GM18502 (cell line): Measurements from ENCODE around the gene BMP8A.

ENCODE experiments used
- ATAC-seq: cut with Tn5 transposase; IDR thresholded peaks from one replicate; pipeline ENCODE4 v1.9.1; 2021; ENCODE audit warnings: mild to moderate bottlenecking; ENCODE audit not compliant: unreplicated experiment, poor library complexity

Gene BMP8A

DNA sequence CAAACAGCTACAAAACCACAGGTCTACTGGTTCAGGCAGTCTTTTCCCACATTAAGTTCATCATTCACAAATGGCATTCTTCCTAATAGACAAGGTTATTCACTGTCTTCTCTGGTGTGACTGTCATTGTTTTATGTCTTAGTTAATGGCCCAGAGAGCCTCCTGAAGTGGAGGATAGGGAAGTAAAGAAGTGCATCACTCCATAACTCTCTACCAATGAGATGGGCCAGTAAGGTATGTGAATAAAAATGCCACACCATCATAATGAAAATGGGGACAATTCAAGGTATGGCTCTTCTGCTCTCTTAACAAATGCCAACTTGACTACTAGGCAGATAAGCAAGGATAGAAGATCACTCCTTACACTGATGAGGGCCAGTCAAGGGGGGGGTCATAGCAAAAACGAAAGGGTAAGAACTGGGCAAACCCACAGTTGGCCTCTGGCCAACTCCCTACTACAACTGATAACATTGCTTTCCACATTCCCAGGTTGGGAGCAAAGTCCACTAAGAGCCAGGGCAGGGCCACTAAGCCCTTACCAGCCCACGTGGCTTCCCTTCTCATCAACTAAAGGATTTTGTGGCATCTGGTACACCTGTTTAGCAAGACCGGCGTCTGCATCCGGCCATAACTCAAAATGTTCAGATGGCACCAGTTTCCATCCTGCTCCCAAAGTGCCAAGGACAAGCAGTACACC, 75.2 kb downstream of the BMP8A start:
- ATAC-seq, result no peak

- no peak for ATAC-seq
Observed at GRCh38 chr1:39567302-39567701, 75.9 kb downstream of the BMP8A start.

DNA sequence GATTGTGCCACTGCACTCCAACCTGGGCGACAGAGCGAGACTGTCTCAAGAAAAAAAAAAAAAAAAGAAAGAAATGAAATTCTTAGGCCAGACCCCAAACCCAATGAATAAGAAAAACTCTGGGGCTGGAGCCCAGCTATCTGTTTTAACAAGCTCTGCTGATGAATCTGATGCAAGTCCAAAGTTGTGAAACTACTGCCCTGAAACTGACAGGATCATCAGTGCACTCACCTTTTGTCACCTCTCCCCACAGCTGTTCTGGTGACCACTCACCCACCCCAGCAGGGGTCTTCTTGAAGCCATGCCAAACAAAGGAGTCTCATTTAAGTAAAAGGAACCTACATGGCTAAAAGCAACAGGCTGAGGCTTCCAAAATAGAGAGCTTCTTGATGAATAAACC, 76.8 kb downstream of the BMP8A start:
- ATAC-seq, result no peak

DNA sequence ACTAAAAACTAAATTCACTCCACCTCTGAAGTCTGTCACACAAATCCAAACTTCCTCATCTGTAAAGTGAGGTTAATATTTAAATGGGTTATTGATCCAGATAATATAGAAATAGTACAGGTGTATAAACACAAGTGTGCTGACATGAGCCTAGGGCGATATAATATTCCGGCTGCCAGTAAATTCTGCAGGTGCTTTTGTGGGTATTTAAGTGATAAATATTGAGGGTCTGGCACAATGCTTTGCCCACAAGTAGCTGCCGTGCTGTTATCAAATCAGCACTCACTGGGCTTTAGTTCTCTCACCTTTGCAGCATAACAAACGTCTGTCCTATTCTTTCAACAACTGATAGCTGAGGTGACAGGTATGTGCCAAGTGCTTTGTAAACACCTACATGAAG, 77.6 kb downstream of the BMP8A start:
- no peak for ATAC-seq

- ATAC-seq, result no peak
Observed at GRCh38 chr1:39570477-39571177, 79.2 kb downstream of the BMP8A start.

GRCh38 chr1:39571178-39571483, 79.7 kb downstream of the BMP8A start:
- no peak for ATAC-seq

DNA sequence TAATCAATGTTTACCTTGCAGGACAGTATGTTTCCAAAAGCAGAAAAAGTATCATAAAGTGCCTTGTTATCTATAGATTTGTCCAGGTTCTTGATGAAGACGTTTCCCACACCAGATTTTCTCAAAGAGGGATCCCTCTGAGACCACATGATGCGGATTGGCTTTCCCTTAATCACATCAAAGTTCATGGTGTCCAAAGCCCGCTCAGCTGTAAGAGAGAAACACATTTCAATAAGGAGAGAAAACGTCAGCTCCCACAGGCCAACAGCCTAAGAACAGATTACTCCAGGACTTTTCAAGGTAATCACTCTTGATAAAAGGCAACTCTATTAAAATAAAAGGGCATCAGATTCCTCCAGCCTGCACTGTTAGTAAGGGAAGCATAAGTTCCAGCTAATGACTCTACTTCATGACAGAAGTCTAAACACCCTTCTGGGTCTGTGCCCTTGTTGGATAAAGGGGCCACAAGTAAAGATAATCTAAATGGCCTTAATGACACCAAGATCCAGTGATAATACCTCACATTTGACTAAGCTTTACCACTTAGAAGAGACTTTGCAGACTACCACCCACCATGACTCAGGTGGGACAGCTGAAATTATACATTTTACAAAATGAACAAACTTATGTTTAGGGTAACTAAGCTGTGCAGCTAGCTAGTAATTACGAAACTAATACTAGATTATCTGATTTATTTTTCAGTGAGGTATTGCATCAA, 81.1 kb downstream of the BMP8A start:
- ATAC-seq, result no peak

- no peak for ATAC-seq
Observed at GRCh38 chr1:39573097-39573465, 81.6 kb downstream of the BMP8A start.

- no peak for ATAC-seq
Observed at GRCh38 chr1:39573736-39574624, 82.5 kb downstream of the BMP8A start.

DNA sequence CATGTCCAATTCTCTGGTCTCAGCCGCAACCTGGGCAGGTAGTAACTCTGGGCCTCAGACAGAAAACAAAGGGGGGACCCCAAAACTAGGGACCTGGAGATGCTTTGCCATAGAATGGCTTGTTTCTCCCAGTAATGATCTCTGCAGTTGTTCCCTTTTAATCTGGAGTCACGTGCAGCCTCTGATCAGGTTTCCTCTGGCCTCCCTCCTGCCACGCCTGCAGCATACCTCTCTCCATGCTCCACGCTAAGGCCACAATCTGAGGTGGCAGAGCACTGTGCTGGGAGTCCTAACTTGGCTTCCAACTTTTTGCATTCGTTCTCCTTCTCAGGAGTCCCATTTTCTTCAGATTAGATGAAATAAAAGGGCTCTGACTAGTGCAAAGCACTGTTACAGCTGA, 83.2 kb downstream of the BMP8A start:
- ATAC-seq, result no peak
